ENCODE results near the gene ABCC6. TPM values are rescaled to one million over a fixed set of nuclear protein-coding genes. Genes with fewer than 3 reads are reported as not detected.

The ABCC6 gene
- total and polyA plus RNA-seq, 2 donors (not counting 1 experiment from before 2014, with no cell fraction given): 0.27 TPM; not detected in 1

- Histone ChIP-seq H3K36me3 (replicated peaks in 1 of 2; ENCODE audit: control extremely low read depth in 1 of 2, control insufficient read depth in 1 of 2, extremely low read depth in 1 of 2, insufficient read depth in 2 of 2, low read length in 1 of 2) (peaks cover 16 to 59% of the 10 kb centered on the region in 2 experiments), H3K27me3 (replicated peaks in 1 of 4; ENCODE audit: control extremely low read depth in 1 of 4, control insufficient read depth in 3 of 4, insufficient read depth in 4 of 4, low read length in 3 of 4) (no peaks in the 10 kb centered on the region), H3K4me1 (ENCODE audit: control insufficient read depth in 2 of 2, insufficient read depth in 2 of 2, low read length in 2 of 2) (peaks cover 0 to 3% of the 10 kb centered on the region in 2 donors), H2AFZ (ENCODE audit: insufficient read depth, low read depth, low read length, poor library complexity, severe bottlenecking) (no peak overlapping the region), H3K4me3 (ENCODE audit: control extremely low read depth in 1 of 5, extremely low read depth in 1 of 5, insufficient read depth in 1 of 5, low read depth in 2 of 5, low read length in 4 of 5) (no peak overlapping the region), H3K27ac (ENCODE audit: low read length in 2 of 2) (no peak overlapping the region), H3K4me2 (replicated peaks; ENCODE audit: low read depth, low read length, poor library complexity, severe bottlenecking) (no peak overlapping the region), H3K79me2 (ENCODE audit: control insufficient read depth, insufficient read depth, low read length) (no peaks in the 10 kb centered on the region), H3K9ac (ENCODE audit: low read length) (no peak overlapping the region), H3K9me3 (ENCODE audit: control extremely low read depth in 1 of 3, control insufficient read depth in 2 of 3, insufficient read depth in 1 of 3, low read length in 2 of 3) (peaks cover 0 to 16% (median 5%) of the 10 kb centered on the region in 3 donors), H4K20me1 (ENCODE audit: control insufficient read depth, insufficient read depth, low read length, poor library complexity, severe bottlenecking) (no peaks in the 10 kb centered on the region)
- no peak overlapping the region for H3K27ac Mint-ChIP-seq
- peaks cover 3% of the 10 kb centered on the region for H3K9me3 Mint-ChIP-seq (ENCODE audit: insufficient read depth)
- TF ChIP-seq CTCF (IDR thresholded peaks at IDR 0.05) (no peak), EZH2 (IDR thresholded peaks at IDR 0.05; ENCODE audit: borderline replicate concordance, insufficient read depth, low read depth, low read length, poor library complexity, severe bottlenecking) (no peak)
- DNase-seq (no peak), ATAC-seq (ENCODE audit: low read depth) (no peak)
- intact Hi-C loops (cut with micrococcal nuclease): loop anchor here (1.0 to 2.0 kb wide), 4 partner anchors 178 to 423 kb away; partner anchors contain the start of gene ABCC1
- no peak overlapping the region for H3K4me3 Mint-ChIP-seq
- POLR2A ChIA-PET: no interaction called here
- CTCF ChIA-PET: interaction anchor here (0.6 to 3.9 kb wide), 11 partner anchors 248 to 699 kb away, joined by 3 to 30 read pairs (median 4); no protein-coding TSS in a partner anchor
- 73% methylated on average over 9 of the region's 10 CpGs for WGBS (ENCODE audit: insufficient coverage)
- H3K27me3 Mint-ChIP-seq: no peaks in the 10 kb centered on the region
- peaks cover 3% of the 10 kb centered on the region for H3K4me1 Mint-ChIP-seq
These were observed 96.4 kb downstream of the ABCC6 start for GRCh38 chr16:16126896-16127295.

DNA sequence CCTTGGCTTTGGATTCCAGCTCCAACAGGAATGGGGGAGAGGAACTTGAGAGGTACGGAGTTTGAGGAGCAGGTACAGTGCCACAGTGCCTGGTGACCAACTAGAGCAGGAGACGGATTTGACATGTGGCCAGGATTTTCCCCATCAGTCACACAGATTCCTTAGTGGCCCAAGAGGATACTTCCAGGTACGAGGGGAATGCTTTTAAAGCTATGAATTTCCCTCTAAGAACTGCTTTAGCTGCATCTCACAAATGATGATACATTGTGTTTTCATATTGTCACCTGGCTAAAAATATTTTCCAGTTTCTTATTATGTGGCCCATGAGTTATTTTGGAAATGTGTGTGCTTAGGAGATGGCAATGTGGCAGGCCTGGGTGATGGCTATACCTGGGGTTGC lies 98.3 kb downstream of the ABCC6 start:
- peaks cover 20 to 61% of the 10 kb centered on the region in 2 experiments for H3K36me3 ChIP-seq (replicated peaks in 1 of 2; ENCODE audit: control extremely low read depth in 1 of 2, control insufficient read depth in 1 of 2, extremely low read depth in 1 of 2, insufficient read depth in 2 of 2, low read length in 1 of 2)
- no peak overlapping the region for H3K9ac ChIP-seq (ENCODE audit: low read length)
- Mint-ChIP-seq H3K27ac (no peak overlapping the region), H3K4me1 (peaks cover 3% of the 10 kb centered on the region), H3K9me3 (ENCODE audit: insufficient read depth) (peaks cover 3% of the 10 kb centered on the region), H3K4me3 (no peak overlapping the region), H3K27me3 (no peaks in the 10 kb centered on the region)
- H4K20me1 ChIP-seq (ENCODE audit: control insufficient read depth, insufficient read depth, low read length, poor library complexity, severe bottlenecking): no peaks in the 10 kb centered on the region
- ChIA-PET POLR2A (interaction anchor here (0.6 kb wide), 1 partner anchor 371 kb away, joined by 4 read pairs; no protein-coding TSS in a partner anchor), CTCF (interaction anchor here (0.6 to 2.8 kb wide), 4 partner anchors 250 to 359 kb away, joined by 3 to 8 read pairs (median 5); no protein-coding TSS in a partner anchor)
- 100% methylated on average over 1 of the region's 3 CpGs for WGBS (ENCODE audit: insufficient coverage)
- H3K27me3 ChIP-seq (replicated peaks in 1 of 4; ENCODE audit: control extremely low read depth in 1 of 4, control insufficient read depth in 3 of 4, insufficient read depth in 4 of 4, low read length in 3 of 4): no peaks in the 10 kb centered on the region
- no peak overlapping the region for H3K4me2 ChIP-seq (replicated peaks; ENCODE audit: low read depth, low read length, poor library complexity, severe bottlenecking)
- peaks cover 0 to 16% (median 5%) of the 10 kb centered on the region in 3 donors for H3K9me3 ChIP-seq (ENCODE audit: control extremely low read depth in 1 of 3, control insufficient read depth in 2 of 3, insufficient read depth in 1 of 3, low read length in 2 of 3)
- no peak for TF ChIP-seq CTCF (IDR thresholded peaks at IDR 0.05)
- no peak for TF ChIP-seq EZH2 (IDR thresholded peaks at IDR 0.05; ENCODE audit: borderline replicate concordance, insufficient read depth, low read depth, low read length, poor library complexity, severe bottlenecking)
- H2AFZ ChIP-seq (ENCODE audit: insufficient read depth, low read depth, low read length, poor library complexity, severe bottlenecking): no peak overlapping the region
- peaks cover 0 to 3% of the 10 kb centered on the region in 2 donors for H3K4me1 ChIP-seq (ENCODE audit: control insufficient read depth in 2 of 2, insufficient read depth in 2 of 2, low read length in 2 of 2)
- intact Hi-C loops (cut with micrococcal nuclease): no loop called here
- H3K27ac ChIP-seq (ENCODE audit: low read length in 2 of 2): no peak overlapping the region
- ATAC-seq (ENCODE audit: low read depth) (no peak), DNase-seq (no peak)
- H3K79me2 ChIP-seq (ENCODE audit: control insufficient read depth, insufficient read depth, low read length): no peaks in the 10 kb centered on the region
- no peak overlapping the region for H3K4me3 ChIP-seq (ENCODE audit: control extremely low read depth in 1 of 5, extremely low read depth in 1 of 5, insufficient read depth in 1 of 5, low read depth in 2 of 5, low read length in 4 of 5)
